ENCODE data around the gene ANKS1B.

The ANKS1B gene

GRCh38 chr12:99435095-99435791, 549.5 kb downstream of the ANKS1B start:
- DNase-seq, result no peak

- DNase-seq, result no peak
These were observed 551.6 kb downstream of the ANKS1B start for GRCh38 chr12:99433155-99433554.

- DNase-seq, result no peak
These were observed 553.5 kb downstream of the ANKS1B start for GRCh38 chr12:99431203-99431602.

GRCh38 chr12:99427104-99427503, 557.6 kb downstream of the ANKS1B start:
- no peak for DNase-seq

- DNase-seq, result no peak
These were observed 566.4 kb downstream of the ANKS1B start for GRCh38 chr12:99418379-99418778.

GRCh38 chr12:99413751-99414150, 571.0 kb downstream of the ANKS1B start:
- DNase-seq, result no peak

- DNase-seq, result no peak
These were observed 591.0 kb downstream of the ANKS1B start for GRCh38 chr12:99393763-99394162.

GRCh38 chr12:99392091-99392850, 592.5 kb downstream of the ANKS1B start:
- DNase-seq, result no peak

- no peak for DNase-seq
These were observed 594.0 kb downstream of the ANKS1B start for GRCh38 chr12:99390707-99391106.

GRCh38 chr12:99389751-99390150, 595.0 kb downstream of the ANKS1B start:
- no peak for DNase-seq

- DNase-seq, result no peak
These were observed 596.0 kb downstream of the ANKS1B start for GRCh38 chr12:99388671-99389195.

GRCh38 chr12:99387661-99388060, 597.1 kb downstream of the ANKS1B start:
- DNase-seq, result no peak

- no peak for DNase-seq
These were observed 597.8 kb downstream of the ANKS1B start for GRCh38 chr12:99386907-99387306.

GRCh38 chr12:99383258-99383657, 601.5 kb downstream of the ANKS1B start:
- DNase-seq, result no peak

GRCh38 chr12:99381992-99382391, 602.7 kb downstream of the ANKS1B start:
- no peak for DNase-seq

- no peak for DNase-seq
These were observed 604.0 kb downstream of the ANKS1B start for GRCh38 chr12:99380701-99381100.

GRCh38 chr12:99374023-99374422, 610.7 kb downstream of the ANKS1B start:
- DNase-seq, result no peak

GRCh38 chr12:99372257-99372920, 612.3 kb downstream of the ANKS1B start:
- DNase-seq, result no peak

- no peak for DNase-seq
These were observed 614.2 kb downstream of the ANKS1B start for GRCh38 chr12:99370421-99371138.

- no peak for DNase-seq
These were observed 617.6 kb downstream of the ANKS1B start for GRCh38 chr12:99367181-99367580.

- no peak for DNase-seq
These were observed 632.5 kb downstream of the ANKS1B start for GRCh38 chr12:99352269-99352668.

GRCh38 chr12:99343960-99344359, 640.8 kb downstream of the ANKS1B start:
- no peak for DNase-seq

- no peak for DNase-seq
These were observed 645.1 kb downstream of the ANKS1B start for GRCh38 chr12:99339663-99340062.

Data from CD4-positive, alpha-beta T cell treated with Interleukin-17A for 1 hour (primary cell).